Esophagus (tissue), 2 donors: Measurements from ENCODE around the gene RBBP6. TPM values are rescaled to one million over a fixed set of nuclear protein-coding genes. Genes with fewer than 3 reads are reported as not detected.
"Not testable (repeated sequence)": the region's sequence is repeated elsewhere in the genome, so short reads cannot be mapped to it uniquely, and the experiment has no call there.

Experiments used
- H3K27ac ChIP-seq, 2 donors: one replicate each; pipeline ENCODE4 v1.5.1; 2013; ENCODE audit warnings: low read depth in 2 of 2, mild to moderate bottlenecking in 2 of 2, inconsistent platforms in 1 of 2, low read length in 1 of 2, moderate library complexity in 1 of 2
- H3K27me3 ChIP-seq, 2 donors: one replicate each; pipeline ENCODE4 v1.6.1; 2013; ENCODE audit warnings: low read length in 2 of 2, control low read depth in 1 of 2, mild to moderate bottlenecking in 1 of 2; ENCODE audit not compliant: insufficient read depth in 2 of 2, control insufficient read depth in 1 of 2
- H3K36me3 ChIP-seq, 2 donors: one replicate each; pipeline ENCODE4 v1.6.1; 2013; ENCODE audit warnings: low read length in 1 of 2; ENCODE audit not compliant: control insufficient read depth in 2 of 2, insufficient read depth in 2 of 2
- H3K4me1 ChIP-seq, 2 donors: one replicate each; pipeline ENCODE4 v1.6.1; 2013; ENCODE audit warnings: low read length in 1 of 2; ENCODE audit not compliant: control insufficient read depth in 2 of 2, insufficient read depth in 2 of 2
- H3K4me3 ChIP-seq, 2 donors: one replicate each; pipeline ENCODE4 v1.5.1; 2013; ENCODE audit warnings: low read length in 2 of 2, mild to moderate bottlenecking in 2 of 2, low read depth in 1 of 2, moderate library complexity in 1 of 2
- H3K9me3 ChIP-seq, 2 donors: one replicate each; pipeline ENCODE4 v1.6.1; 2013; ENCODE audit warnings: mild to moderate bottlenecking in 2 of 2, low read depth in 1 of 2, low read length in 1 of 2, moderate library complexity in 1 of 2; ENCODE audit not compliant: control insufficient read depth in 2 of 2, insufficient read depth in 1 of 2
- WGBS, 2 donors: extraction: QIAGEN DNeasy Blood & Tissue Kit; methylation state at CpG; one replicate each; pipeline ENCODE4 v1.1.7; 2013; 5-methylcytosine and 5-hydroxymethylcytosine counted together
- polyA plus RNA-seq, 2 donors: library from polyadenylated mRNA; stranded (reverse); fragments of 200-250 nt; gene quantifications; one replicate each; pipeline ENCODE4 v1.2.3, GENCODE V29; 2013
- donor health status: healthy with polysubstance abuse.
- donor health status: Bipolar disorder and iron deficiency.

Gene RBBP6
- polyA plus RNA-seq = 10 to 100 TPM; 20.1 to 27.9 TPM

GRCh38 chr16:24539295-24539849, at the start of gene RBBP6:
TSS of gene RBBP6 (plus strand) at chr16:24539566. CDS start at chr16:24540627, 1,061 bp downstream.
- 0% methylated on average over 65 to 68 of the region's 68 CpGs for WGBS, 2 donors
- Histone ChIP-seq H3K4me3 (peak within 1 kb of the TSS; percentile 76 to 99), H3K4me1 (peaks cover 0 to 4% of the 10 kb centered on the region in 2 donors), H3K36me3 (no peaks in the 10 kb centered on the region), H3K27me3 (no peaks in the 10 kb centered on the region), H3K9me3 (no peaks in the 10 kb centered on the region), H3K27ac (peak within 1 kb of the TSS; percentile 98 to 99)

GRCh38 chr16:24490866-24491265, 48.5 kb upstream of the RBBP6 start:
- no peak overlapping the region for H3K27ac ChIP-seq
- no peaks in the 10 kb centered on the region for H3K4me1 ChIP-seq
- no peak overlapping the region for H3K4me3 ChIP-seq
- H3K9me3 ChIP-seq = peaks cover 5 to 6% of the 10 kb centered on the region in 2 donors
- 79 to 86% methylated on average over 2 of the region's 2 CpGs for WGBS, 2 donors
- peaks cover 0 to 2% of the 10 kb centered on the region in 2 donors for H3K27me3 ChIP-seq
- H3K36me3 ChIP-seq = no peaks in the 10 kb centered on the region

GRCh38 chr16:24491731-24492130, 47.6 kb upstream of the RBBP6 start:
- no peaks in the 10 kb centered on the region for H3K36me3 ChIP-seq
- 75 to 76% methylated on average over 2 of the region's 2 CpGs for WGBS, 2 donors
- peaks cover 0 to 2% of the 10 kb centered on the region in 2 donors for H3K27me3 ChIP-seq
- H3K4me1 ChIP-seq = no peaks in the 10 kb centered on the region
- no peak overlapping the region for H3K4me3 ChIP-seq
- H3K9me3 ChIP-seq = peaks cover 5 to 6% of the 10 kb centered on the region in 2 donors
- H3K27ac ChIP-seq = no peak overlapping the region

GRCh38 chr16:24493821-24494220, 45.5 kb upstream of the RBBP6 start:
- Histone ChIP-seq H3K27ac (no peak overlapping the region), H3K9me3 (no peaks in the 10 kb centered on the region), H3K36me3 (no peaks in the 10 kb centered on the region), H3K4me3 (no peak overlapping the region), H3K27me3 (peaks cover 0 to 2% of the 10 kb centered on the region in 2 donors), H3K4me1 (no peaks in the 10 kb centered on the region)
- WGBS, 2 donors = 47 to 63% methylated on average over 7 of the region's 7 CpGs

GRCh38 chr16:24495207-24495606, 44.2 kb upstream of the RBBP6 start:
- WGBS, 2 donors = 62 to 71% methylated on average over 9 of the region's 9 CpGs
- not testable (repeated sequence) for H3K4me3 ChIP-seq, H3K4me1 ChIP-seq, H3K27me3 ChIP-seq, H3K27ac ChIP-seq, H3K36me3 ChIP-seq, H3K9me3 ChIP-seq

- Histone ChIP-seq H3K27me3 (peaks cover 0 to 2% of the 10 kb centered on the region in 2 donors), H3K36me3 (no peaks in the 10 kb centered on the region), H3K4me1 (no peaks in the 10 kb centered on the region), H3K9me3 (peaks cover 0 to 2% of the 10 kb centered on the region in 2 donors), H3K4me3 (no peak overlapping the region), H3K27ac (no peak overlapping the region)
- WGBS, 2 donors = 26 to 31% methylated on average over 3 of the region's 3 CpGs
Observed at GRCh38 chr16:24497440-24497839, 41.9 kb upstream of the RBBP6 start.

GRCh38 chr16:24499193-24499814, 40.1 kb upstream of the RBBP6 start:
- H3K4me3 ChIP-seq = no peak overlapping the region
- 25% methylated on average over 15 of the region's 15 CpGs for WGBS, 2 donors
- no peaks in the 10 kb centered on the region for H3K36me3 ChIP-seq
- H3K27ac ChIP-seq = no peak overlapping the region
- peaks cover 0 to 2% of the 10 kb centered on the region in 2 donors for H3K9me3 ChIP-seq
- H3K4me1 ChIP-seq = no peaks in the 10 kb centered on the region
- H3K27me3 ChIP-seq = no peaks in the 10 kb centered on the region

GRCh38 chr16:24504472-24505345, 34.7 kb upstream of the RBBP6 start:
- no peak overlapping the region for H3K4me3 ChIP-seq
- 41% methylated on average over 18 of the region's 18 CpGs for WGBS, 2 donors
- no peaks in the 10 kb centered on the region for H3K4me1 ChIP-seq
- no peak overlapping the region for H3K27ac ChIP-seq
- H3K36me3 ChIP-seq = no peaks in the 10 kb centered on the region
- no peaks in the 10 kb centered on the region for H3K27me3 ChIP-seq
- no peaks in the 10 kb centered on the region for H3K9me3 ChIP-seq

- Histone ChIP-seq H3K9me3 (no peaks in the 10 kb centered on the region), H3K27ac (no peak overlapping the region), H3K36me3 (no peaks in the 10 kb centered on the region), H3K4me3 (no peak overlapping the region), H3K4me1 (no peaks in the 10 kb centered on the region), H3K27me3 (no peaks in the 10 kb centered on the region)
- 58 to 62% methylated on average over 4 of the region's 4 CpGs for WGBS, 2 donors
Observed at GRCh38 chr16:24505959-24506358, 33.4 kb upstream of the RBBP6 start.
